ENCODE data around the gene PDHB. TPM values are rescaled to one million over a fixed set of nuclear protein-coding genes. Genes with fewer than 3 reads are reported as not detected.
A peak's percentile ranks its signal among the peaks of the same experiment; 100 is the strongest.

PDHB gene
- total RNA-seq, 2 donors from 2014 or later = 30.6 to 41.7 TPM

DNA sequence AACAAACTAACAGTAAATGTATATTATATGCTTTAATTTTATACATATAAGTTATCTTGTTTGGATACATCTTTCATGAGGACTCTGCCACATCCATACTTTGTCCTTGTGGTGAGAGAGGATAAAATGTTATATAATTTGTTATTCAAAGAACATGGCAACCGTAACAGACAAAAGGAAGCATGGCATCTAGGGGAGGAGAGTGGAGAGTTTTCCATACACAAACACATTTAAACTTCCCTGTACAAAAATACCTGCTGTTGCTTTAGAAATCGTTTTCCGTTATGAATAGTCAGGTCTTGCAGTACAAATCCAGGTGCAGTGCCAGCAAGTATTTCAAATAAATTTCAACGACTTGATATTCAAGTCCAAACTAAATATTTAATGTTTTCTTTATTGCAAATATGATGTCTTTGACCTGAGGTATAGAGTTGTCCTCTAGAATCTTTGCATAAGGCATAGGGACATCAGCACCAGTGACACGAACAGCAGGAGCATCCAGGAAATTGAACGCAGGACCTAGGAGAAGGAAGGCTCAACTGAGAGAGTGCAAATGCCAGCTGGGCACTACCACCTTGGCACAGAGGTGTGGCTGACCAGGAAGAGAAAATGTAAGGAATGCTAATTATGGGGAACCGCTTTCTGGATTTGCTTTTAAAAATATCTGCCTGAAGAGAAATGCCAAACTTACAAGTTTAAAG lies 5.8 kb downstream of the PDHB start:
- DNase-seq (ENCODE audit: low spot score) (no peak), ATAC-seq (no peak)
- Mint-ChIP-seq H3K4me1 (ENCODE audit: low read depth in 2 of 2) (peaks cover 9 to 10% of the 10 kb centered on the region in 2 donors), H3K4me3 (no peak overlapping the region), H3K27me3 (no peaks in the 10 kb centered on the region), H3K27ac (no peak overlapping the region), H3K36me3 (peaks cover 28% of the 10 kb centered on the region), H3K9me3 (no peaks in the 10 kb centered on the region)

DNA sequence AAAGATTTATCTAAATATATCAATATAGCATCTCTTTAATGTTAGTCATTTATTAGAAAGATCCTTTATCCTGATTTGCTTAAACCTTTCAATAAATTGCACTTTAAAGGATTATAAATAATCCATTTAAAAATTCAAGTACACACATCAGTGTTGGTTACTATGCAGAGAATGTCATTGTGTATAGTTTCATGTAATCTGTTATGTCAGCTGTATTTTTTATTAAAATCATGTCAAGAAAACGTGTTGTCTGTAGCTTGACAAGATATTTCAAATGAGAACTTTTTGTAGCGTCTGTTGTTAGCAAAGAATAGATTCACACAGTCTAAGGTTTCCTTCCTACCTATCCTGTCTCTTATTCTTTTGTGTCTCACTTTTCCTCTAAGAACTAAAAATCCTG lies 7.8 kb downstream of the PDHB start:
- peaks cover 23% of the 10 kb centered on the region for H3K36me3 Mint-ChIP-seq
- DNase-seq (ENCODE audit: low spot score) (no peak), ATAC-seq (no peak)
- H3K9me3 Mint-ChIP-seq = no peaks in the 10 kb centered on the region
- peaks cover 5 to 11% of the 10 kb centered on the region in 2 donors for H3K4me1 Mint-ChIP-seq (ENCODE audit: low read depth in 2 of 2)
- no peak overlapping the region for H3K27ac Mint-ChIP-seq
- no peak overlapping the region for H3K4me3 Mint-ChIP-seq
- no peaks in the 10 kb centered on the region for H3K27me3 Mint-ChIP-seq

DNA sequence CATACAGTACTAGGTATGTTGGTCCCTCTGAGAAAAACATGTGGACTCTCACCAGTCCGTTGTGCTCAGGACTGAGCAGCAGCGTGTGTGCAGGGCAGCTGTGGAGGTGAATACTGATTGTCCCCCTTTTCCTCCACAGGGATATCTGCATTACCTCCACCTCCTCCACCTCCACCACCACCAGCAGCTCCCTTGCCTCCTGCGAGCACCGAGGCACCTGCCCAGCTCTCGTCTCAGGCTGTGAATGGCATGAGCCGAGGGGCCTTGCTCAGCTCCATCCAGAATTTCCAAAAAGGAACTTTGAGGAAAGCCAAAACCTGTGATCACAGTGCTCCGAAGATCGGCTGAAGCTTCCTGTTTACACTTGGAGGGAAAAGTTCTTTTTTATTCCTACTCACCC lies 9.0 kb downstream of the PDHB start:
- Mint-ChIP-seq H3K4me1 (ENCODE audit: low read depth in 2 of 2) (peaks cover 14 to 16% of the 10 kb centered on the region in 2 donors), H3K27ac (no peak overlapping the region), H3K27me3 (no peaks in the 10 kb centered on the region), H3K36me3 (peaks cover 23% of the 10 kb centered on the region), H3K4me3 (no peak overlapping the region), H3K9me3 (no peaks in the 10 kb centered on the region)
- no peak for ATAC-seq
- DNase-seq (ENCODE audit: low spot score) = no peak

DNA sequence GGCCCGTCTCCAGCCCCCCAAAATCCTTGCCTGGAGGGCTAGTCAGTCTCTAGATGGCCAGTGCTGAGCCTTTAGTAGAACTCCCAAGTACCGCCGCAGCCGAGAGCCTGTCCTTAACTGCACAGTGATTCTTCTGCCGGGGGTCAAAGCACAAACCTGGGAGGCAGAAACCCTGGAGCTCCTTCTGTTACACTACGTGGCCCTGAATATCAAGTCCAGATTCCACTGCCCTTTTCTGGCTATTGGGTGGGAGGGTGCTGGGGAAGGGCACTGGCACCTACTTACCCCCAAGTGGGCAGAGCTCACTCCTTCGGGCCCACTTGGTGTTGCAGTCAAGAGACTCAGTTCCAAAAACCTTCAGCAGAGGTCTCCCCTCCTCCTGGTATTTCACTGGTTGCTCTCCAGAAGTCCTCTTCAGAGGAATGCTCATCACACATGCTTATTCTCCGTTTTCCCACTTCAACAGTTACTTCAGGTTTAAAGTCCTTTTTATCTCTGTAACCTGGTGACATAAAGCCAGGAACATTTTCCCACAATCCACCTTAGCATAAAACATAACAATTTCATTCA lies 10.8 kb downstream of the PDHB start:
- no peak overlapping the region for H3K4me3 Mint-ChIP-seq
- peaks cover 19 to 23% of the 10 kb centered on the region in 2 donors for H3K4me1 Mint-ChIP-seq (ENCODE audit: low read depth in 2 of 2)
- H3K27ac Mint-ChIP-seq = peak overlapping the region in 1 of 2 donors; percentile 65
- DNase-seq (ENCODE audit: low spot score) (no peak), ATAC-seq (no peak)
- H3K9me3 Mint-ChIP-seq = no peaks in the 10 kb centered on the region
- H3K27me3 Mint-ChIP-seq = no peaks in the 10 kb centered on the region
- peaks cover 15% of the 10 kb centered on the region for H3K36me3 Mint-ChIP-seq

DNA sequence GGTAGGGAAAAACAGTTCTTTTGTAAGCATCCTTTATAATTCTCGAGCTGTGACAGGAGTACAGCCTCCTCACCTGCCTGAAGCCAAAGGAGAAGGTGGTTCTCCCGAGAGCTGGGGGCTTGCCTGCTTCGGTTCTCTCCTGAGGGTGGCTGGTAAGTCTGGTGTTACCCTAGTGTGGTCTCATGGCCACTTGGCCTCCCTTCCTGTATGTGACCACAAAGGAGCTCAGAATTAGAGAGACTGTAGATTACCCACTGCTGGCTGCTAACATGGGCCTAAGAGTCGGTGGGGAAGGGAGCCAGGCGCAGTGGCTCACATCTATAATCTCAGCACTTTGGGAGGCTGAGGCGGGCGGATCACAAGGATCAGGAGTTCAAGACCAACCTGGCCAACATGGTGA lies 12.6 kb downstream of the PDHB start:
- peak in 1 of 2 donors; percentile 55 for ATAC-seq
- Mint-ChIP-seq H3K4me1 (ENCODE audit: low read depth in 2 of 2) (peaks cover 19 to 23% of the 10 kb centered on the region in 2 donors), H3K36me3 (peaks cover 13% of the 10 kb centered on the region), H3K27me3 (no peaks in the 10 kb centered on the region), H3K9me3 (no peaks in the 10 kb centered on the region), H3K27ac (peak overlapping the region; percentile 34 to 75), H3K4me3 (no peak overlapping the region)
- no peak for DNase-seq (ENCODE audit: low spot score)

- Mint-ChIP-seq H3K4me1 (ENCODE audit: low read depth in 2 of 2) (peaks cover 19 to 23% of the 10 kb centered on the region in 2 donors), H3K27me3 (no peaks in the 10 kb centered on the region), H3K27ac (peak overlapping the region; percentile 34 to 75), H3K4me3 (no peak overlapping the region), H3K36me3 (peaks cover 7% of the 10 kb centered on the region), H3K9me3 (no peaks in the 10 kb centered on the region)
- ATAC-seq = peak in 1 of 2 donors; percentile 48
- no peak for DNase-seq (ENCODE audit: low spot score)
These were observed 13.7 kb downstream of the PDHB start for GRCh38 chr3:58419780-58420507.

DNA sequence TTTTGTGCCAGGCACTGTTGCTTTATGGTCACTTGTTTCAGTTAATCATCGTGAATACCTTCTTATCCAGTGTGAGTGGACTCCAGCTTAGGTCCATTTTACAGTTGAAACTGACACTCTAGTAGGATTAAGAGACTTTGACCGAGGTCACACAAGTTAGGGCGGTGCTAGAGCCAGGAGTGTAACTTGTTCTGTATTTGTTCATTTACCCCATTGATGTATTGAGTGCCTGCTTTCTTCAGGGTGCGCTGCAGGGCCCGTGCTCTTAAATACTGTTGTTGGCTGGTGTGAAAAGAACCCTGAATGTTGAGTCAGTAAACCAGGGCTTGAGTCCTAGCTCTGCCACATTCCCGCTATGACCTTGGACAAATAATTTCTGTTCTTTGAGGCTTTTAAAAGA lies 15.4 kb downstream of the PDHB start:
- ATAC-seq = no peak
- Mint-ChIP-seq H3K27me3 (no peaks in the 10 kb centered on the region), H3K4me3 (no peak overlapping the region), H3K36me3 (peaks cover 3% of the 10 kb centered on the region), H3K9me3 (no peaks in the 10 kb centered on the region), H3K27ac (peak overlapping the region in 1 of 2 donors; percentile 37), H3K4me1 (ENCODE audit: low read depth in 2 of 2) (peaks cover 23 to 26% of the 10 kb centered on the region in 2 donors)
- no peak for DNase-seq (ENCODE audit: low spot score)

GRCh38 chr3:58417075-58417474 lies 16.6 kb downstream of the PDHB start:
- no peaks in the 10 kb centered on the region for H3K9me3 Mint-ChIP-seq
- H3K27me3 Mint-ChIP-seq = no peaks in the 10 kb centered on the region
- no peaks in the 10 kb centered on the region for H3K36me3 Mint-ChIP-seq

DNA sequence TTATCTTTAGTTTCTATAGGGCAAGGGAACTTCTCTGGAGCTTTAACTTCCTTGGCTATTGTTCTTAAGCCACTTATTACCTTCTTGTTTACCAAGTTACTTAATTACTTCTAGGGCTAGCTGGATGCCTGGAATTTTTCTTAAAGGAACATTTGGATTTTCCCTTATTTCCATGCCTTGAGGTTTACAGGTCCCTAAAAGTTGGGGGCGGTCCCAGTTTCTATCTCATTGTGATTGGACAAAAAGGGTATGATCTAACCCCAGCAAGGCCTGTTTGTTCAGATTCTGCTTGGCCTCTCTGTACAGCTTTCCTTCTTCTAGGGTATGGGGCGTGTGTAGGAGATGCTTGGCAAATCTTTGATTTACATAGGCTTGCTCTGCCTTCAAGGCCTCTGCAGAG lies 17.4 kb downstream of the PDHB start:
- H3K27ac Mint-ChIP-seq = no peak overlapping the region
- no peaks in the 10 kb centered on the region for H3K27me3 Mint-ChIP-seq
- H3K4me3 Mint-ChIP-seq = no peak overlapping the region
- no peak for ATAC-seq
- no peak for DNase-seq (ENCODE audit: low spot score)
- H3K4me1 Mint-ChIP-seq (ENCODE audit: low read depth in 2 of 2) = peaks cover 16 to 20% of the 10 kb centered on the region in 2 donors
- H3K9me3 Mint-ChIP-seq = no peaks in the 10 kb centered on the region
- no peaks in the 10 kb centered on the region for H3K36me3 Mint-ChIP-seq

More at GRCh38 chr3:58417075-58417474, 16.6 kb downstream of the PDHB start:
- Mint-ChIP-seq H3K4me3 (no peak overlapping the region), H3K4me1 (ENCODE audit: low read depth in 2 of 2) (peaks cover 20 to 26% of the 10 kb centered on the region in 2 donors), H3K27ac (no peak overlapping the region)
- ATAC-seq (no peak), DNase-seq (ENCODE audit: low spot score) (no peak)

- H3K4me3 Mint-ChIP-seq = no peak overlapping the region
- peak; percentile 64 for DNase-seq (ENCODE audit: low spot score)
- no peak overlapping the region for H3K27ac Mint-ChIP-seq
- no peaks in the 10 kb centered on the region for H3K27me3 Mint-ChIP-seq
- no peaks in the 10 kb centered on the region for H3K9me3 Mint-ChIP-seq
- ATAC-seq = peak in 1 of 2 donors; percentile 50
- H3K36me3 Mint-ChIP-seq = peaks cover 6% of the 10 kb centered on the region
- H3K4me1 Mint-ChIP-seq (ENCODE audit: low read depth in 2 of 2) = peaks cover 7 to 11% of the 10 kb centered on the region in 2 donors
These were observed 19.0 kb downstream of the PDHB start for GRCh38 chr3:58414538-58415197.

- Mint-ChIP-seq H3K36me3 (peaks cover 22% of the 10 kb centered on the region), H3K27ac (no peak overlapping the region), H3K4me3 (no peak overlapping the region), H3K9me3 (no peaks in the 10 kb centered on the region), H3K4me1 (ENCODE audit: low read depth in 2 of 2) (peaks cover 0 to 7% of the 10 kb centered on the region in 2 donors), H3K27me3 (no peaks in the 10 kb centered on the region)
- DNase-seq (ENCODE audit: low spot score) (no peak), ATAC-seq (no peak)
These were observed 21.5 kb downstream of the PDHB start for GRCh38 chr3:58411851-58412830.

DNA sequence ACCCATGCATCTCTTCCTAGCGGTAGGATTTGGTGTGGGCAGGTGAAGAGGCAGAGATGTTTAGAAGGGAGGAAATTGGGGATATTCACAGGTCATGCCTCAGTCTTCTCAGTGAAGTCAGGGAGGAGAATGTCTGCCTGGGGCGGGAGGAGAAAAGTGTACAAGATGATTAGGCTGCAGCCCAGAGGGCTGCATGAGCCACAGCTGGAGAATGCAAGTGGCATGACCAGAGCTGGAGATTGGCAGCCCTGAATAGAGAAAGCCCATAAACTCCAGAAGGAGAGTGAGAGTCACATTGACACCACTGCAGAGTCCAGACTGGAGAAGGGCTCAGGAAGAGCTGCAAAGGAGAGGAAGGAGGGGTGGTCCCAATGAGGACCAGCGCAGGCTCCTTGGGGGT lies 22.6 kb downstream of the PDHB start:
- Mint-ChIP-seq H3K27me3 (no peaks in the 10 kb centered on the region), H3K27ac (no peak overlapping the region), H3K9me3 (no peaks in the 10 kb centered on the region), H3K36me3 (peaks cover 22% of the 10 kb centered on the region), H3K4me3 (no peak overlapping the region), H3K4me1 (ENCODE audit: low read depth in 2 of 2) (peaks cover 0 to 7% of the 10 kb centered on the region in 2 donors)
- DNase-seq (ENCODE audit: low spot score) = no peak
- no peak for ATAC-seq

GRCh38 chr3:58409663-58410062 lies 24.0 kb downstream of the PDHB start:
- peaks cover 0 to 5% of the 10 kb centered on the region in 2 donors for H3K4me1 Mint-ChIP-seq (ENCODE audit: low read depth in 2 of 2)
- no peak for ATAC-seq
- no peak overlapping the region for H3K27ac Mint-ChIP-seq
- no peak for DNase-seq (ENCODE audit: low spot score)
- H3K27me3 Mint-ChIP-seq = no peaks in the 10 kb centered on the region
- no peaks in the 10 kb centered on the region for H3K9me3 Mint-ChIP-seq
- no peak overlapping the region for H3K4me3 Mint-ChIP-seq
- H3K36me3 Mint-ChIP-seq = peaks cover 22% of the 10 kb centered on the region
